Heart right ventricle (tissue), 16 donors: ENCODE data around the gene MLYCD. TPM values are rescaled to one million over a fixed set of nuclear protein-coding genes. Genes with fewer than 3 reads are reported as not detected.
A peak's percentile ranks its signal among the peaks of the same experiment; 100 is the strongest.

Experiments
- ATAC-seq, 8 donors: fragments of 200-7000 bp; cut with Tn5 transposase; one replicate each; pipeline ENCODE4 v1.9.1; 2020; ENCODE audit warnings: mild to moderate bottlenecking in 8 of 8, moderate library complexity in 8 of 8, moderate number of reproducible peaks in 1 of 8
- DNase-seq, 2 donors: peaks; one replicate each; pipeline ENCODE4 v3.0.0-alpha.2; 2020
- H3K27ac ChIP-seq, 10 donors: fragments of 200-600 bp; sonication (generic) in 2 of 10; one replicate each; pipeline versions ENCODE4 v1.5.0 to v1.8.0; 2020 to 2022; ENCODE audit warnings: mild to moderate bottlenecking in 3 of 10
- H3K27me3 ChIP-seq, 7 donors: fragments of 200-600 bp; one replicate each; pipeline ENCODE4 v1.8.0; 2021 to 2022; ENCODE audit warnings: mild to moderate bottlenecking in 2 of 7
- H3K36me3 ChIP-seq, 9 donors: fragments of 200-600 bp; sonication (generic) in 1 of 9; one replicate each; pipeline versions ENCODE4 v1.5.0 to v1.8.0; 2020 to 2022; ENCODE audit warnings: mild to moderate bottlenecking in 2 of 9
- H3K4me1 ChIP-seq, 9 donors: fragments of 200-600 bp; sonication (generic) in 1 of 9; one replicate each; pipeline versions ENCODE4 v1.5.0 to v1.8.0; 2020 to 2022; ENCODE audit warnings: mild to moderate bottlenecking in 4 of 9
- H3K4me3 ChIP-seq, 10 donors: fragments of 200-600 bp; sonication (generic) in 2 of 10; one replicate each; pipeline versions ENCODE4 v1.5.0 to v1.8.0; 2020 to 2022; ENCODE audit warnings: mild to moderate bottlenecking in 7 of 10, moderate library complexity in 2 of 10
- H3K9me3 ChIP-seq, 11 donors: fragments of 200-600 bp in 10 of 11; sonication (generic) in 2 of 11; one replicate each; pipeline versions ENCODE4 v1.5.0 to v1.8.0; 2013 to 2022; ENCODE audit warnings: mild to moderate bottlenecking in 2 of 11, control low read depth in 1 of 11, moderate library complexity in 1 of 11
- WGBS, 2 donors: extraction: QIAGEN DNeasy Blood & Tissue Kit; methylation state at CpG; one replicate each; pipeline ENCODE4 v1.1.7; 2013; ENCODE audit warnings: inconsistent platforms in 1 of 2; 5-methylcytosine and 5-hydroxymethylcytosine counted together
- intact Hi-C, 10 donors: fragments of 100-400 bp; cut with DNase I; formaldehyde crosslinking; loops; one replicate each; pipeline versions ENCODE4 v1.11.1 to v1.14.2; 2022
- polyA plus RNA-seq, 2 donors: library from polyadenylated mRNA; stranded (reverse); fragments of 200-250 nt; gene quantifications; one replicate each; pipeline ENCODE4 v1.2.3, GENCODE V29; 2013
- total RNA-seq, 10 donors: library from RNA; stranded (reverse); fragmentation: NEBNext Ultra II Directional in 3 of 10; extraction: Animal tissue kit (Norgen Biotek cat#: 25700) in 3 of 10; gene quantifications; one replicate each; pipeline versions ENCODE4 v1.2.1 to v1.2.4, GENCODE V29; 2021 to 2023
- TF ChIP-seq, protein P1 (sequence below), 9 donors: fragments of 200-600 bp; sonication (generic) in 2 of 9; IDR thresholded peaks; one replicate each; pipeline versions ENCODE4 v1.5.0 to v1.8.0; 2021 to 2022; ENCODE audit warnings: antibody characterized with exemption in 9 of 9, mild to moderate bottlenecking in 5 of 9, moderate library complexity in 1 of 9
- donor health status: Arrhythmogenic right ventricular cardiomyopathy.
- donor health status: ischemic (EF 13 %, LVEDD 7.1; RV severe dilation, severe dysfunction).
- donor health status: healthy with polysubstance abuse.
- donor health status: DM: no; HTN: yes; CAD: no.
- donor health status: DM: no; HTN: no; CAD: no.
- donor health status: ischemic (EF 25% LVEDD 6.9; RV normal size, moderate dysfunction).
- donor health status: ischemic (EF 25% LVEDD 5.7; RV mildly dilated, moderate dysfunction).
- donor health status: healthy.
- donor health status: DM: yes; HTN: yes; CAD: no.
- donor health status: Ischemic cardiomyopathy.
- donor health status: ischemic (EF 35%, LVEDD 5.7; RV mildly dilated, moderate dysfunction).
- donor health status: nonischemic (EF 11% LVEDD 7.7; RV severe dilation, severe dysfunction).
- donor health status: DM: yes; HTN: yes; CAD: no.
- donor health status: PGD.
- donor health status: ischemic (EF 29% LVEDD 5.4; RV normal size, mild dysfunction).
- donor health status: nonischemic (EF 23%, LVEDD 6.1; RV moderate dilation, normal function).

Gene MLYCD
- total and polyA plus RNA-seq, 12 donors = 13.5 to 58.0 (median 38.6) TPM

- Histone ChIP-seq H3K27me3 (peaks cover 0 to 6% (median 0%) of the 10 kb centered on the region in 7 donors), H3K9me3 (no peaks in the 10 kb centered on the region), H3K4me1 (peaks cover 0 to 30% (median 4%) of the 10 kb centered on the region in 9 donors), H3K4me3 (no peak overlapping the region), H3K27ac (peak overlapping the region; percentile 20 to 87 (median 72)), H3K36me3 (peaks cover 0 to 66% (median 5%) of the 10 kb centered on the region in 9 donors)
- intact Hi-C loops = loop anchor here in 7 of 10 donors (2.0 to 10.0 kb wide), 5 partner anchors 99 to 521 kb away; partner anchors contain the start of gene TAF1C (in 2 of the 7)
- ATAC-seq (peak in 7 of 8 donors; percentile 19 to 87 (median 80)), DNase-seq (no peak)
- TF ChIP-seq, protein P1, sequence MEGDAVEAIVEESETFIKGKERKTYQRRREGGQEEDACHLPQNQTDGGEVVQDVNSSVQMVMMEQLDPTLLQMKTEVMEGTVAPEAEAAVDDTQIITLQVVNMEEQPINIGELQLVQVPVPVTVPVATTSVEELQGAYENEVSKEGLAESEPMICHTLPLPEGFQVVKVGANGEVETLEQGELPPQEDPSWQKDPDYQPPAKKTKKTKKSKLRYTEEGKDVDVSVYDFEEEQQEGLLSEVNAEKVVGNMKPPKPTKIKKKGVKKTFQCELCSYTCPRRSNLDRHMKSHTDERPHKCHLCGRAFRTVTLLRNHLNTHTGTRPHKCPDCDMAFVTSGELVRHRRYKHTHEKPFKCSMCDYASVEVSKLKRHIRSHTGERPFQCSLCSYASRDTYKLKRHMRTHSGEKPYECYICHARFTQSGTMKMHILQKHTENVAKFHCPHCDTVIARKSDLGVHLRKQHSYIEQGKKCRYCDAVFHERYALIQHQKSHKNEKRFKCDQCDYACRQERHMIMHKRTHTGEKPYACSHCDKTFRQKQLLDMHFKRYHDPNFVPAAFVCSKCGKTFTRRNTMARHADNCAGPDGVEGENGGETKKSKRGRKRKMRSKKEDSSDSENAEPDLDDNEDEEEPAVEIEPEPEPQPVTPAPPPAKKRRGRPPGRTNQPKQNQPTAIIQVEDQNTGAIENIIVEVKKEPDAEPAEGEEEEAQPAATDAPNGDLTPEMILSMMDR (IDR thresholded peaks at IDR 0.05) = no peak
- 78% methylated on average over 22 of the region's 22 CpGs for WGBS, 2 donors
Observed at GRCh38 chr16:83963277-83964119, 64.6 kb downstream of the MLYCD start.

DNA sequence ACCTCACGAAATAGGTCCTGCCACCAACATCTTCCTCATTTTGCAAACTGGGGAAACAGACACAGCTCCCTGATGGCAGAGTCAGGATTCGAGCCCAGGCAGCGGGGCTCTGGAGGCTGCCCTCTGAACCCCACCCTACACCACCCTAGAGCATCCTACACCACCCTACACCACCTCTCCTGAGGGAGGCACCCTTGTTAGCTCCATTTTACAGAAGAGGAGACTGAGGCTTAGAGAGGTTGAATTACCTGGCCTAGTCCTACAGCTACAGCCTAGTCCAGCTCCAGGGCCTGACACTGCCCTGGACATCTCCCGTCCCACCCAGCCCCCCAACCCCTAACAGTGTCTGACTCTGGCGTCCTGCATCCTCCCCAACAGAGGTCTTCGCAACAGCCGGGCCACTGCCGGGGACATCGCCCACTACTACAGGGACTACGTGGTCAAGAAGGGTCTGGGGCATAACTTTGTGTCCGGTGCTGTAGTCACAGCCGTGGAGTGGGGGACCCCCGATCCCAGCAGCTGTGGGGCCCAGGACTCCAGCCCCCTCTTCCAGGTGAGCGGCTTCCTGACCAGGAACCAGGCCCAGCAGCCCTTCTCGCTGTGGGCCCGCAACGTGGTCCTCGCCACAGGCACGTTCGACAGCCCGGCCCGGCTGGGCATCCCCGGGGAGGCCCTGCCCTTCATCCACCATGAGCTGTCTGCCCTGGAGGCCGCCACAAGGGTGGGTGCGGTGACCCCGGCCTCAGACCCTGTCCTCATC lies 65.9 kb downstream of the MLYCD start:
- Histone ChIP-seq H3K36me3 (peaks cover 0 to 54% (median 2%) of the 10 kb centered on the region in 9 donors), H3K4me3 (no peak overlapping the region), H3K27ac (peak overlapping the region in 2 of 10 donors; percentile 71 to 87), H3K9me3 (no peaks in the 10 kb centered on the region), H3K4me1 (peaks cover 0 to 16% (median 0%) of the 10 kb centered on the region in 9 donors), H3K27me3 (peaks cover 0 to 17% (median 7%) of the 10 kb centered on the region in 7 donors)
- intact Hi-C loops = loop anchor here in 8 of 10 donors (2.0 to 10.0 kb wide), 7 partner anchors 77 to 520 kb away; partner anchors contain the start of genes TAF1C (in 2 of the 8) and SLC38A8 (in 1 of the 8)
- peak in 1 of 8 donors; percentile 5 for ATAC-seq
- 93 to 96% methylated on average over 25 to 26 of the region's 26 CpGs for WGBS, 2 donors
- TF ChIP-seq, protein P1 (IDR thresholded peaks at IDR 0.05) = no peak
- DNase-seq = no peak

DNA sequence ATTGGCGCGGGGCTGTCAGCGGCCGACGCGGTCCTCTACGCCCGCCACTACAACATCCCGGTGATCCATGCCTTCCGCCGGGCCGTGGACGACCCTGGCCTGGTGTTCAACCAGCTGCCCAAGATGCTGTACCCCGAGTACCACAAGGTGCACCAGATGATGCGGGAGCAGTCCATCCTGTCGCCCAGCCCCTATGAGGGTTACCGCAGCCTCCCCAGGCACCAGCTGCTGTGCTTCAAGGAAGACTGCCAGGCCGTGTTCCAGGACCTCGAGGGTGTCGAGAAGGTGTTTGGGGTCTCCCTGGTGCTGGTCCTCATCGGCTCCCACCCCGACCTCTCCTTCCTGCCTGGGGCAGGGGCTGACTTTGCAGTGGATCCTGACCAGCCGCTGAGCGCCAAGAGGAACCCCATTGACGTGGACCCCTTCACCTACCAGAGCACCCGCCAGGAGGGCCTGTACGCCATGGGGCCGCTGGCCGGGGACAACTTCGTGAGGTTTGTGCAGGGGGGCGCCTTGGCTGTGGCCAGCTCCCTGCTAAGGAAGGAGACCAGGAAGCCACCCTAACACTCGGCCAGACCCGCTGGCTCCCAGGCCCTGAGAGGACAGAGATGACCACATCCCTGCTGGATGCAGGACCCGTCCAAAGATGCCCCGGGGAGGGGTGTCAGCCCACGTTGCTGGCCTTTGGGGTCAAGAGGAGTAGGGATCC lies 66.7 kb downstream of the MLYCD start:
- H3K27me3 ChIP-seq = peaks cover 0 to 24% (median 8%) of the 10 kb centered on the region in 7 donors
- peaks cover 0 to 47% (median 0%) of the 10 kb centered on the region in 9 donors for H3K36me3 ChIP-seq
- WGBS, 2 donors = 91 to 92% methylated on average over 32 to 36 of the region's 36 CpGs
- DNase-seq (no peak), ATAC-seq (peak in 1 of 8 donors; percentile 3)
- H3K4me1 ChIP-seq = peaks cover 0 to 12% (median 0%) of the 10 kb centered on the region in 9 donors
- TF ChIP-seq, protein P1 (IDR thresholded peaks at IDR 0.05) = no peak
- intact Hi-C loops = loop anchor here in 8 of 10 donors (2.0 to 10.0 kb wide), 9 partner anchors 77 to 519 kb away; partner anchors contain the start of genes TAF1C (in 2 of the 8) and SLC38A8 (in 1 of the 8)
- H3K9me3 ChIP-seq = no peaks in the 10 kb centered on the region
- no peak overlapping the region for H3K4me3 ChIP-seq
- no peak overlapping the region for H3K27ac ChIP-seq
